ENCODE measurements around the gene SSBP4. TPM values are rescaled to one million over a fixed set of nuclear protein-coding genes. Genes with fewer than 3 reads are reported as not detected.
A peak's percentile ranks its signal among the peaks of the same experiment; 100 is the strongest.

The SSBP4 gene
- total and polyA plus RNA-seq, 9 of the 15 experiments (the other 6 are each of a cell fraction or from before 2014, with no cell fraction given): 1.1 to 189 (median 39.0) TPM

GRCh38 chr19:18373892-18374629, 45.1 kb upstream of the SSBP4 start (continued):
- TF ChIP-seq PATZ1 (CRISPR knock-in tag; IDR thresholded peaks at IDR 0.05; ENCODE audit: borderline replicate concordance) (peak; percentile 54; the same call in 1 of the 2 replicates), SUPT5H (IDR thresholded peaks at IDR 0.05) (peak; percentile 70), ARID3A (IDR thresholded peaks at IDR 0.05; ENCODE audit: borderline replicate concordance, low read depth, low read length) (no peak), HDAC6 (IDR thresholded peaks at IDR 0.05; ENCODE audit: low read depth, low read length) (no peak), LEF1 (IDR thresholded peaks at IDR 0.05) (peak; percentile 91), ATF2 (CRISPR knock-in tag; IDR thresholded peaks at IDR 0.05) (no peak), RERE (CRISPR knock-in tag; IDR thresholded peaks at IDR 0.05; ENCODE audit: borderline replicate concordance) (no peak), FIP1L1 (IDR thresholded peaks at IDR 0.05; ENCODE audit: low read depth, low read length, poor library complexity, severe bottlenecking) (no peak), ZNF778 (CRISPR knock-in tag; IDR thresholded peaks at IDR 0.05) (no peak), HDAC3 (IDR thresholded peaks at IDR 0.05; ENCODE audit: borderline replicate concordance, partially characterized antibody) (peak; percentile 80), E4F1 (CRISPR knock-in tag; IDR thresholded peaks at IDR 0.05; ENCODE audit: borderline replicate concordance) (no peak)

Data from K562 (cell line).